ENCODE results near the gene ELP2. TPM values are rescaled to one million over a fixed set of nuclear protein-coding genes. Genes with fewer than 3 reads are reported as not detected.

The ELP2 gene
- total and polyA plus RNA-seq, 4 experiments from 2014 or later, result 76.3 to 143 (median 110) TPM

DNA sequence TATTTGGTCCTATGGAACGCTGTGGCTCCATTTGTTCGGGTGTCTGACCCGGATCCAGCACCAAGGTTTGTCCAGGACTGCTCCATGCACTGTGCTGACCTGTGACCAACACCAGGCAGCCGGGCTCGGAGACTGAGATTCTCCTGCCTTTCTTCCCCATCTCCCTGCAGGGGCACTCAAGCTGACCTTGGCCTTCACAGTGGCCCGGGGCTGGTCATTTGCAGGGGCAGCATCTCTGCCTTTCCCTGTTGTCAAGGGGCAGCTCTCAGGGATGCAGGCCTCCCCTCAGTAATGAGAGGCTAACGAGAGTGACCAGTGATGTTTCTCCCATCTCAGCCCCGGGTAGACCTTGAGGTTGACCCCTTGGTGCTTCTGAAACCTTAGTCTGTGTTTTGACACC, 85.1 kb downstream of the ELP2 start:
- no peak overlapping the region for H3K4me3 ChIP-seq (ENCODE audit: low read length in 2 of 2)
- H3K27me3 Mint-ChIP-seq, result peaks cover 0 to 1% of the 10 kb centered on the region in 2 donors
- H3K9me3 ChIP-seq (ENCODE audit: control insufficient read depth in 1 of 2, low read length in 2 of 2), result no peaks in the 10 kb centered on the region
- H3K36me3 Mint-ChIP-seq, result no peaks in the 10 kb centered on the region
- no peaks in the 10 kb centered on the region for H3K36me3 ChIP-seq (ENCODE audit: insufficient read depth, low read length)
- H3K27me3 ChIP-seq (ENCODE audit: insufficient read depth, low read length), result no peaks in the 10 kb centered on the region
- no peak overlapping the region for H3K27ac Mint-ChIP-seq
- CTCF ChIA-PET (ENCODE audit: partially characterized antibody), result no interaction called here
- no peak overlapping the region for H3K27ac ChIP-seq (ENCODE audit: low read depth, low read length)
- no peaks in the 10 kb centered on the region for H3K9me3 Mint-ChIP-seq
- H3K4me1 Mint-ChIP-seq, result no peaks in the 10 kb centered on the region
- no peak overlapping the region for H3K4me3 Mint-ChIP-seq
- POLR2A ChIA-PET (ENCODE audit: partially characterized antibody), result no interaction called here
- intact Hi-C loops (cut with micrococcal nuclease), result no loop called here
- DNase-seq, result no peak
- H3K4me1 ChIP-seq (ENCODE audit: insufficient read depth, low read length), result no peaks in the 10 kb centered on the region

DNA sequence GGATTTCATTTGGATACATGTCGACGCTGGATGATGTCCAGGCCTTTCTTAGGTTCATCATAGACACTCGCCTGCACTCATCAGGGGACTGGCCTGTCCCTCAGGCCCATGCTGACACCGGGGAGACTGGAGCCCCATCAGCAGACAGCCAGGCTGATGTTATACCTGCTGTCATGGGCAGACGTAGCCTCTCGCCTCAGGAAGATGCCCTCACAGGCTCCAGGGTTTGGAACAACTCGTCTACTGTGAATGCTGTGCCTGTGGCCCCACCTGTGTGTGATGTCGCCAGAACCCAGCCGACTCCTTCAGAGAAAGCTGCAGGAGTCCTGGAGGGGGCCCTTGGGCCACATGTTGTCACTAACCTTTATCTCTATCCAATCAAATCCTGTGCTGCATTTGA, 85.9 kb downstream of the ELP2 start:
- H3K9me3 ChIP-seq (ENCODE audit: control insufficient read depth in 1 of 2, low read length in 2 of 2), result no peaks in the 10 kb centered on the region
- no peaks in the 10 kb centered on the region for H3K4me1 ChIP-seq (ENCODE audit: insufficient read depth, low read length)
- H3K4me1 Mint-ChIP-seq, result no peaks in the 10 kb centered on the region
- no peak overlapping the region for H3K27ac Mint-ChIP-seq
- no peaks in the 10 kb centered on the region for H3K36me3 Mint-ChIP-seq
- POLR2A ChIA-PET (ENCODE audit: partially characterized antibody), result no interaction called here
- CTCF ChIA-PET (ENCODE audit: partially characterized antibody), result no interaction called here
- no peak for DNase-seq
- no peak overlapping the region for H3K4me3 Mint-ChIP-seq
- no peaks in the 10 kb centered on the region for H3K27me3 ChIP-seq (ENCODE audit: insufficient read depth, low read length)
- H3K27ac ChIP-seq (ENCODE audit: low read depth, low read length), result no peak overlapping the region
- no peaks in the 10 kb centered on the region for H3K9me3 Mint-ChIP-seq
- no peak overlapping the region for H3K4me3 ChIP-seq (ENCODE audit: low read length in 2 of 2)
- peaks cover 2% of the 10 kb centered on the region in 2 donors for H3K27me3 Mint-ChIP-seq
- intact Hi-C loops (cut with micrococcal nuclease), result no loop called here
- H3K36me3 ChIP-seq (ENCODE audit: insufficient read depth, low read length), result no peaks in the 10 kb centered on the region

- H3K9me3 ChIP-seq (ENCODE audit: control insufficient read depth in 1 of 2, low read length in 2 of 2), result no peaks in the 10 kb centered on the region
- Mint-ChIP-seq H3K27ac (no peak overlapping the region), H3K27me3 (peaks cover 2% of the 10 kb centered on the region in 2 donors), H3K4me1 (no peaks in the 10 kb centered on the region), H3K9me3 (peaks cover 0 to 2% (median 0%) of the 10 kb centered on the region in 8 donors), H3K36me3 (no peaks in the 10 kb centered on the region), H3K4me3 (no peak overlapping the region)
- no peak overlapping the region for H3K27ac ChIP-seq (ENCODE audit: low read depth, low read length)
- H3K4me1 ChIP-seq (ENCODE audit: insufficient read depth, low read length), result no peaks in the 10 kb centered on the region
- CTCF ChIA-PET (ENCODE audit: partially characterized antibody), result interaction anchor here (1.4 kb wide), 1 partner anchor 9 kb away, joined by 3 read pairs; no protein-coding TSS in a partner anchor
- H3K27me3 ChIP-seq (ENCODE audit: insufficient read depth, low read length), result no peaks in the 10 kb centered on the region
- H3K4me3 ChIP-seq (ENCODE audit: low read length in 2 of 2), result no peak overlapping the region
- intact Hi-C loops (cut with micrococcal nuclease), result no loop called here
- DNase-seq, result no peak
- POLR2A ChIA-PET (ENCODE audit: partially characterized antibody), result no interaction called here
- no peaks in the 10 kb centered on the region for H3K36me3 ChIP-seq (ENCODE audit: insufficient read depth, low read length)
These were observed 87.6 kb downstream of the ELP2 start for GRCh38 chr18:36217348-36217747.

DNA sequence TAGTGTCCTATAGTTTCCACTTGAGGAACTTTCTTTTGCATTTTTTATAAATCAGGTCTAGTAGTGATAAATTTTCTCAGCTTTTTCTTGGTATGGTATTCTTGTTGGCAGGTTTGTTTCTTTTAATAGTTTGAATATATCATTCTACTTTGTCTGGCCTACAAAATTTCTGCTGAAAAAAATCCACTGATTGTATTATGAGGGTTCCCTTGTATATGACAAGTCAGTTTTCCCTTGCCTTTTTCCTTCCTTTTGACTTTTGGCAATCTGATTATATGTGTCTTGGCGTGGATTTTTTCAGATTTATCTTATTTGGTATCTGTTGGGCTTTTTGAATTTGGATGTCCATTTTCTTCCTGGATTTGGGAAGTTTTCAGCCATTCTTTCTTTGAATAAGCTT, 99.5 kb downstream of the ELP2 start:
- intact Hi-C loops (cut with micrococcal nuclease), result no loop called here
- Mint-ChIP-seq H3K36me3 (peaks cover 4 to 6% of the 10 kb centered on the region in 2 donors), H3K9me3 (peaks cover 0 to 60% (median 41%) of the 10 kb centered on the region in 8 donors), H3K4me3 (no peak overlapping the region), H3K27me3 (peaks cover 4 to 5% of the 10 kb centered on the region in 2 donors), H3K27ac (no peak overlapping the region), H3K4me1 (no peaks in the 10 kb centered on the region)
- Histone ChIP-seq H3K4me1 (ENCODE audit: insufficient read depth, low read length) (no peaks in the 10 kb centered on the region), H3K4me3 (ENCODE audit: low read length in 2 of 2) (no peak overlapping the region), H3K36me3 (ENCODE audit: insufficient read depth, low read length) (no peaks in the 10 kb centered on the region), H3K27ac (ENCODE audit: low read depth, low read length) (no peak overlapping the region), H3K9me3 (ENCODE audit: control insufficient read depth in 1 of 2, low read length in 2 of 2) (peaks cover 0 to 4% of the 10 kb centered on the region in 2 donors), H3K27me3 (ENCODE audit: insufficient read depth, low read length) (no peaks in the 10 kb centered on the region)
- POLR2A ChIA-PET (ENCODE audit: partially characterized antibody), result no interaction called here
- no peak for DNase-seq
- CTCF ChIA-PET (ENCODE audit: partially characterized antibody), result interaction anchor here (0.7 kb wide), 1 partner anchor 149 kb away, joined by 3 read pairs; no protein-coding TSS in a partner anchor

Other genes with a start within 250 kb of the ELP2 start
- 10 to 100 TPM; 40.1 to 42.3 TPM for gene RPRD1A, start 62.3 kb upstream of the ELP2 start, total RNA-seq
- 10 to 100 TPM in 1 of 2 donors, 1 to 10 TPM in 1; 6.1 to 12.8 TPM for gene RPRD1A, start 62.3 kb upstream of the ELP2 start, polyA plus RNA-seq
- 10 to 100 TPM; 18.9 to 19.7 TPM for gene SLC39A6, start 559 bp upstream of the ELP2 start, total RNA-seq
- gene SLC39A6, start 559 bp upstream of the ELP2 start, polyA plus RNA-seq, result 10 to 100 TPM; 35.4 to 41.8 TPM
- gene MOCOS, start 57.6 kb downstream of the ELP2 start, total RNA-seq, result under 1 TPM in 1 of 2 experiments, not detected in 1; 0.12 TPM
- under 1 TPM in 1 of 2 donors, not detected in 1; 0.06 TPM for gene MOCOS, start 57.6 kb downstream of the ELP2 start, polyA plus RNA-seq
- gene FHOD3, start 167.8 kb downstream of the ELP2 start, total RNA-seq, result not detected
- not detected for gene FHOD3, start 167.8 kb downstream of the ELP2 start, polyA plus RNA-seq